Activated gamma-delta T cell (primary cell): ENCODE measurements around the gene TRAPPC12.

ENCODE experiments used
- DNase-seq: peaks from one replicate; lab custom pipeline; 2025; lab: John Stamatoyannopoulos, UW

The TRAPPC12 gene

GRCh38 chr2:3408781-3409180 is 29.3 kb downstream of the TRAPPC12 start:
- DNase-seq = no peak

DNA sequence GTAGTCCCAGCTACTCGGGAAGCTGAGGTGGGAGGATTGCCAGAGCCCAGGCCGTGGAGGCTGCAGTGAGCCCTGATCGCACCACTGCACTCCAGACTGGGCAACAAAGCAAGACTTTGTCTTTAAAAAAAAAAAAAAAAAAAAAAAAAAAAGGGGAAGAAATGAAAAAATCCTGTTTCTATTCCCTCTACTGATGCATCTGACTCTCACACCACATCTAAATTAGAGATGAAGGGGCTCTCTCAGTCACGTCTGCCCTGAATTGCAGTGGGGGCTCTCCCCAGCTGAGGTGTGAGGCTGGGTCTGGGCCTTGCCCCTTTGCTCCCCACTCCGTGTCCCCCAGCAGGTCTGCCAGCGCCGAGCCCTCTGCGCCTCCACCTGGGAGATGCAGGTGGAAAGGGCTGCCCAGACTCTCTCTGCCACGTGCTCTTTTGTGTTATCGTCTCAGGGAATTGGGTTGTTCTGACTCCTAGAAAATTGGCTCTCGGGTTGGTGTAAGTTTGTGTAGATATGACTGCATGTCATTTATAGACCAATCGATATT is 30.2 kb downstream of the TRAPPC12 start:
- no peak for DNase-seq

DNA sequence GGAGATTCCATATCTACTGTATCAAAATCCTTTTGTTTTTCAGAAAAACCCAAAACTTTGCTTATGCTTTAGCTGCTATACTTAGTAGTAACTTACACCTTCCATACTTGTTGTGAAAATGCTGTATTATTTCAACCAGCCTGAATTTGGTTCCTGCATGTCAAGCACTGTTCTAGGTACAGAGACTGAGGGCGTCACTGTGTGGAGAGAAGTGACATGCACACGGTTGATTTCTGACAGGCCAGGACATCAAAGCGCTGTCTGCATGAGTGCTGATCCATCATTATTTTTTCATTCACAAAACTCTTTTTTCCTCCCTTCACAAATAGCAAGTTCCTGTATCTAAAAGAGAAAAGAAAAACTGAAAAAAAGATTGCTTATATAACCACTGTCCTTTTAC is 31.6 kb downstream of the TRAPPC12 start:
- DNase-seq = no peak

- no peak for DNase-seq
Measured at GRCh38 chr2:3413697-3414096, 34.2 kb downstream of the TRAPPC12 start.

- no peak for DNase-seq
Measured at GRCh38 chr2:3414133-3414860, 34.8 kb downstream of the TRAPPC12 start.

DNA sequence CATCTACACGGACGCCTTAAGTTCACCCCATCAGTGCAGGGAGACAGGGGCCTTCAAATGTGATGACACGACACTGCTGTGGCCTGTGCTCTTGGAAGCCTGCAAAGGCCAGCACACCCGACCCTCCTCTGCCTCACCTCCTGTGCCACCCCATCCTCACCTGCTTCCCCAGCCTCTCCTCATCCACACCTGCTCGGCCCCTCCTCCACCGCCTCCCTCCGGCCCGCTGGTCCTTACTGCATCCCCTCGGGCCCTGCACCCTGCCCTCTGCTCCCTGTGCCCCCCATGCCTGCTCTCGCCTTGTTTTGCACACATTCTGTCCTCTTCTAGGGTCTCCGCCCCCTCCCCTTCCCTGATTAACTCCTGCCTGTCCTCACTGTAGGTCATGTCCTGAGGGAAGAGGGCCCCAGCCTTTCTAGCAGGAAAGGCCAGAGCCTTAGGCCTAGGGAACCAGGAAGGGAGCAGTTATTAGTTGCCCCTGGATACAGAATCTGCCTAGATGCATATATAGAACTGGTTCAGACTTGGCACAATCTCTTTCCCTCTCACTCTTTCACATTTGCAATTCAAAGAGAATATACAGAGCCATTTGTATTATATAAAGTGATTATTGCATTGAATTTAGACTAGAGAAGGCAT is 39.4 kb downstream of the TRAPPC12 start:
- DNase-seq = no peak

GRCh38 chr2:3420076-3420768 is 40.7 kb downstream of the TRAPPC12 start:
- DNase-seq = no peak

DNA sequence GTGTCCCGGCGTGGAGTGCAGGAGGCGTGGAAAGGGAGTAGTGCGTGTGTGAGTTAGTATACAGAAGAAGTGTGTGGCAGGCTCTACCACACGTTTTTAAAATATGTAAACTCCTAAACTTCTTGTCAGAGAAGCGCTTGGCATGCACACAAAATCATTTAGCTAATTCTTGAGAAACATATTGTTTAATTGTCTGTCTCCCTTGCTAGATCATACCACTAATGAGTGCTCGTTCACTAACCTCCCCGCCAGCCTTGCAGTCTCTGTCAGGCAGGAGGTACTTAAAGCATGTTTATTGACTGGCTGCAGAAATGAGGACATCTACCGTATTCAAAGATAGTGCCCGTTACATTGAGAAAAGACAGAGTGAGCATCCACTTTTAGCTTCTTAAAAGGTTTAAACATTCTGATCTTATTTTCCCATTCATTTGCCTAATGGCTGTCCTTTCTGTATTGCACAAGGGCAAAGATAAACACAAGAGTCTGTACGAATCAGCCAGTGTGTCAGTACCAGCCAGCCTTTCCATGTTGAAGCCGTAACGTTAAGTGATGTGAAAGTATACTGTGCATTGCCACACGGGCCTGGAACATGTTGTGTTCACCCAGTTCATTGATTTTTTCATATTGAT is 41.4 kb downstream of the TRAPPC12 start:
- DNase-seq = no peak

- DNase-seq = no peak
Measured at GRCh38 chr2:3421580-3421979, 42.1 kb downstream of the TRAPPC12 start.

DNA sequence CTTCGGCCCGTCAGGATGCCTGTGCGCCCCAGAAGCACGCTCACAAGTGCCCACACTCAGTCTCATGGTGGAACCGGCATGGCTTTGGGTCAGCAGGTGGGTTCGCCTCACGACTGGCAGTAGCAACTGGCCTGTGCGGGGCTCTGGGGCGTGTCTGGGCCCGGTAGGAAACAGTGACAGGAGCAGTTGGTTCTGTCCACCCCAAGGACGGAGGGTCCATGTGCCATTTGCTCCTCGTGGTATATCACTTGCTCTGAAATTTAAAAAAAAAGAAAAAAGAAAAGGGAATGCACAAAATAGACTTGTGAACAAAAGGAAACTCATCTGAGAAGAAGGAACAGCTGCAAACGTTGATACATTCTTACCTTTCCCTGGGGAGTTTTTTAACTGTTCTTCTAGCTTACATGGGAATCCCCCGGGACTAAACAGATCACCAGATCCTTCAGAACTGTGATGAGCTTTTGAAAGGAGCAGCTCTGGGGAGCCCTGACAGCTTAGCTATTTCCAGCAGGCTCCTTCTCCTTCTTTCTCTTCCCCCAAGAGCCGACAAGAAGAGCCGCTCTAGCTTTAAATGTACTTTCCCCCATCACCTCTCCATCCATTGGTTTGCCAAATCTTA is 42.8 kb downstream of the TRAPPC12 start:
- DNase-seq = no peak

GRCh38 chr2:3423492-3424170 is 44.1 kb downstream of the TRAPPC12 start:
- peak; percentile 25 for DNase-seq

GRCh38 chr2:3424171-3424795 is 44.8 kb downstream of the TRAPPC12 start:
- no peak for DNase-seq

GRCh38 chr2:3426615-3427014 is 47.1 kb downstream of the TRAPPC12 start:
- DNase-seq = no peak

DNA sequence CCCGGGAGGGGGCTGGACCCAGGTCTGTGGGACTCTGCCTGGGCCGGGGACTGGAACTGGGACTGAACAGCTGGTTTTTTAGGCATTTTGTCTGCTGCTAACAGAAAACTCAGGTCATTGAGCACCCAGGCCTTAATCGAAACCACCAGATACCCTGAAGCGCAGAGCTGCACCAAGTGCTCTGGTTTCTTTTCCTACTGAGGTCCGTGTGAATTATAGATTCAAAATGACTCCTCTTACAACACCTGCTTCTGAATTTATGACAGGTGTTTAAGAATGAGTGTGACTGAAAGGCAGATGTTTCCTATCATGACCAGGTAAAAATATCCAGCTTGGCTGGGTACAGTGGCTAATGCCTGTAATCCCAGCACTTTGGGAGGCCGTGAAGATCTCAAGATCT is 47.8 kb downstream of the TRAPPC12 start:
- no peak for DNase-seq

- DNase-seq = no peak
Measured at GRCh38 chr2:3428577-3428976, 49.1 kb downstream of the TRAPPC12 start.

GRCh38 chr2:3429066-3429610 is 49.6 kb downstream of the TRAPPC12 start:
- no peak for DNase-seq

GRCh38 chr2:3430172-3430571 is 50.7 kb downstream of the TRAPPC12 start:
- no peak for DNase-seq

- no peak for DNase-seq
Measured at GRCh38 chr2:3430740-3431490, 51.4 kb downstream of the TRAPPC12 start.

- no peak for DNase-seq
Measured at GRCh38 chr2:3432067-3432466, 52.6 kb downstream of the TRAPPC12 start.
